HG03025 (cell line): ENCODE data around the gene SMIM17.

Source experiments
- ATAC-seq: cut with Tn5 transposase; IDR thresholded peaks from one replicate; pipeline ENCODE4 v1.9.1; 2021; ENCODE audit warnings: mild to moderate bottlenecking, moderate library complexity; ENCODE audit not compliant: unreplicated experiment, low FRiP score

SMIM17 gene

DNA sequence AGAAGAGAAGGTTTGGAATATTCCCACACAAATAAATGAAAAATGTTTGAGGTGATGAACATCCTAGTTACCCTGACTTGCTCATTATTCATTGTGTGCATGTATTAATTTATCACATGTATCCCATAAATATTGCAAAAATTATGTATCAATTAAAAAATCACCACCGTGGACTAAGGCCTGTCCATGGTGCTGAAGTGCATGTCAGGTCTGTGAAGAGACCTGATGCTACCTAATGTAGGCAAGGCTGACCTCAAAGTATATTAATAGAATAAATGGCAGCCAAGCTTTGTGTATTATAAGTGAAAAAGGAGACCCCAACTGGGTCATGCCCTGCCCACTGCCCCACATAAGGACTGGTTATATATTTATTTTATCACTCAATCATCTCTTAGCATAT is 63.0 kb downstream of the SMIM17 start:
- no peak for ATAC-seq
